ENCODE measurements around the gene HJV. TPM values are rescaled to one million over a fixed set of nuclear protein-coding genes. Genes with fewer than 3 reads are reported as not detected.
A peak's percentile ranks its signal among the peaks of the same experiment; 100 is the strongest.
"Not testable (repeated sequence)": the region's sequence is repeated elsewhere in the genome, so short reads cannot be mapped to it uniquely, and the experiment has no call there.

Gene HJV
- total RNA-seq, 1 experiment from 2014 or later = not detected

DNA sequence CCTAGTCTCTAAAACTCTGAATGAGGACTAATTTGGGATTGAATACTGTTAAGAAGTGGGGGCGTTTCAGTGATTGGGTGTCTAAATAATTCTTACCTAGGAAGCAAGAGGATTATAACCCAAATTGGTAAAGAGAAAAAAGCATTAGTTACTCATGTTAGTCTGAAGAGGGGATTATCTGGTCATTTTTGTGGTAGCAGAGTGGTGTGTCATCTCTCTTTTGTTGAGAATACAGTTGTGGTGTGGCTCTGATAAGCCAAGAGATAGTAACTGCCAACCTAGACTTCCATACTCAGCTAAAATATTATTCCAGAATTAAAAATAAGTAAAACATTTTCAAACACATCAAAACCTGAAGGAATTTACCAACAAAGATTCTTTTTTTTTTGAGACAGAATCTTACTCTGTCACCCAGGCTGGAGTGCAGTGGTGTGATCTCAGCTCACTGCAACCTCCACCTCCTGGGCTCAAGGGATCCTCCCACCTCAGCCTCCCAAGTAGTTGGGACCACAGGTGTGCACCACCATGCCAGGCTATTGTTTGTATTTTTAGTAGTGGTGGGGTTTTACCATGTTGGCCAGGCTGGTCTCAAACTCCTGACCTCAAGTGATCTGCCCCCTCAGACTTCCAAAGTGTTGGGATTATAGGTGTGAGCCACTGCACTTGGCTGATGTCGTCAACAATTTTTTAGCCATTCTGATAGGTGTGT lies 4.4 kb upstream of the HJV start:
- DNase-seq (ENCODE audit: low spot score); in situ Hi-C loops (cut with HindIII; ENCODE audit: low sequenced_read_pairs): not testable (repeated sequence)

GRCh38 chr1:146022403-146023127 lies 1.0 kb upstream of the HJV start:
- no peak for DNase-seq (ENCODE audit: low spot score)
- in situ Hi-C loops (cut with HindIII; ENCODE audit: low sequenced_read_pairs) = no loop called here

DNA sequence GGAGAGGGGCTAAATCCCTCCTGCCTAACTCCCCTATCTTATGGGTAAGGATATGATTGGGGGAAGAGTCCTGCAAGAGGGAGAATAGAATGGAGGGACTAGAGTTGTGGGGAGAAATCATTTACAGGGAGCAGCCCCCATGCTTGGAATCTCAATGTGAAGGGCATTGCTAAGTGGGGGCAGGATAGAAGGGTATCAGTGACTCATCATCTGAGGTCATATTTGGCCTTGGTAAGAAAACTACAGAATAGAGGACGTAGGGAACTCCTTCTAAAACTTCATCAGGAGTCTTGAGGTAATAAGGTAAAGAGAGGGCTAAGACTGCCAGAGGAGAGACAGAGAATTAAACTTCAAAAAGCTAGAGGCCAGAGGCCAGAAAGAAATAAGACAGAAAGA lies 487 bp downstream of the HJV start:
- DNase-seq (ENCODE audit: low spot score) = no peak
- in situ Hi-C loops (cut with HindIII; ENCODE audit: low sequenced_read_pairs) = no loop called here

DNA sequence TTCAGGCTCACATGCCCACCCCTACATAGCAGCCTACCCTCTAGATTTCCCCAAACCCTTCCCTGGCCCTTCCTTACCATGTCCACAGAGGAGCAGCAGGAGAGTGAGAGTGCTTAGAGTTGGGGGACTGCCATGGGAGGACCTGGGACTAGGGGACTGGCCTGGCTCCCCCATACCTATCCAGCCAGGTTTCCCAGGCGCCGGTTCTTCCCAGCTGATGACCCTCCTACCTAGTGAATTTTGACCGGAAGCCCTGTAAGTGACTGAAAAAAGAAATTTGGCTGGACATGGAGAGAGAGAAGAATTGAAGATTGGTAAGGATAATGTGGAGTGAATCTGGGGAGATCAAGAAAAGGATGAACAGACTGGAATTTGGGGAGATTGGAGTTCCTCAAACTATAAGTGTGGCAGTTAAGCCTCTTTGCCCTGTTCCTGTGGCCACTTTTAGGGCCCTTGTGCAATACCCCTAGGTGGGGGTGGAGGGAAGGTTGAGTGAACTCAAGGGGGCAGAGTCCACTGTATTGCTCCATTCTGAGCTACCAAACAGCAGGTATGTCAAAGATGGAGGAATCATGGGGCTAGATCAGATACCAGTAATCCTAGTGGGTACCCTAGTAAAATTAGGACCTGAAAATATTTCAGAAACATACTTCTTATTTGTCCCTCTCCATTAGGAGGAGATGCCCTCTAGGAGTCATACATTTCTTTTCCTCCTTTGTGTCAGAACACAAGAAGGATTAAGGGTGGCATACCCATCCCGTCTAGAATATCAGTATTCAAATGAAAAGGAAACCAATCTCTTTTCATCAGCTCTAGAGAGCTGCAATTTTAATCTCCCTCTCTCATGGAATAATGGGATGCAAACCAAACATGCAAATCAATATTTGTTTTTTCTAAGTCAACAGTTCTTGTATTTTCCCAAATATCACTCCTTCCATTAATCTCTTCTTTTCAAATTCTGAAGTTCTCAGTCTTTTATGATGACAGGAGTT lies 1.2 kb downstream of the HJV start:
- in situ Hi-C loops (cut with HindIII; ENCODE audit: low sequenced_read_pairs) = no loop called here
- DNase-seq (ENCODE audit: low spot score) = no peak

DNA sequence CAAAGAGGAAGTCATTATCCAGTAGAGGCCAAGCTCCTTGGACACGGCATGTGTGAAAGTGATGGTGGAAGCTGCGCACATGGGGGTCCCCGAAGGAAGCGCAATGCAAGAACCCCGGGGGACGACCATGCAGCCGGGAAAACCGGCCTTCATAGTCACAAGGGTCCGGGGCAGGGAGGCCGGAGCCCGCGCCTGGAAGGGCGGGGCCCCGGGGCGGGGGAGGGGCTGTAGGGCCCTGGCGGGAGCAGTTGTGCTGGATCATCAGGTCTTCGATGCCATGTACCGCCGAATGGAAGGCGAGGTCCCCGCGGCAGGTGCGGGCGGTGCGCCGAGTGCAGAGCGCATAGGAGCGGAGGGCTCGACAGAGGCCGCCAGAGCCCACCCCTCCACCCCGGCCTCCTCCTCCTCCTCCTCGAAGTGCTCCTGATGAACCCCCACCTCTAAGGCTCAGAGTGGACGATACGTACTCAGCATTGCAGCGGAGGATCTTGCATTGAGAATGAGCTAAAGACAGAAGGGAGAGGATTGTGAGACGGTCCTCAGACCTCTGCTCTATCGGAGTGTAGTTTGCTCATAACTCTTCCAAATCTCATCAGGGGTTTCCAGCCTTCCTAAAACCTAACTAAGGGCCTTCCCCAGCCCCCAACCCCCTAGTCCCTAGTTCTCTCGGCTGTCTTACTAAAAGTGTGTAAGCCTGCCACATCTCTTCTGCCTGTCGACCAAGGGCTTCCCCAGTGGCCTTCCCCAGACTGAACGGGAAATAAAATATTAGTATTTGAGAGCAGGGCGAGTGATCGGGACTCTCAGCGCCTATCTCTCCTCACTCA lies 2.1 kb downstream of the HJV start:
- no peak for DNase-seq (ENCODE audit: low spot score)
- in situ Hi-C loops (cut with HindIII; ENCODE audit: low sequenced_read_pairs) = no loop called here

DNA sequence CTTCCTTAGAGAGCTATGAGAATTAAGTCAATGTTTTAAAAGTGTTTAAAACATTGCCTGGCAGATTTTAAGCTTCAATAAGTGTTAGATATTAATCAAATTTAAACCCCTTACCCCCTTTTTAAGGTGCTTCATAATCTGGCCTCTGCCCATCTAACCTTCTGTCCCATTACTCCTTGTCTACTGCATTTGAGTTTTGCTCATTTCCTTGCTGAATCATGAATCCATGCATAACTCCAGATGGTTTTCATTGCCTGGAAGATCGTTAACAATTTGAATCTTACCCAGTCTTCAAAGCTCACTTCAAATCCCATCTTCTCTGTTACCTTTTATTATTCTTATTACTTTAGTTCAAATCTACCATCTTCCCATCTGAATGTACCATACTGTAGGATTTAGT lies 4.6 kb downstream of the HJV start:
- in situ Hi-C loops (cut with HindIII; ENCODE audit: low sequenced_read_pairs) = no loop called here
- no peak for DNase-seq (ENCODE audit: low spot score)

DNA sequence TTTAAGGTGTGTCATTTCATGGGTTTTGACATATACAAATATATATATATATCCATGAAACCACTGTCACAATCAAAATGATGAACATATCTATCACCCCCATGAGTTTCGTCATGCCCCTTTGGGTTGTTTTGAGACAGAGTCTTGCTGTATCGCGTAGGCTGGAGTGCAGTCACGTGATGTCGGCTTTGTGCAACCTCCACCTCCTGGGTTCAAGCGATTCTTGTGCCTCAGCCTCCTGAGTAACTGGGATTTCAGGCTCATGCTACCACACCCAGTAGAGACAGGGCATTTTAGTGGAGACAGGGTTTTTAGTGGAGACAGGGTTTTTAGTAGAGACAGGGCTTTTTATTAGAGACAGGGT lies 8.0 kb downstream of the HJV start:
- DNase-seq (ENCODE audit: low spot score) = no peak
- in situ Hi-C loops (cut with HindIII; ENCODE audit: low sequenced_read_pairs) = no loop called here

- DNase-seq (ENCODE audit: low spot score) = peak; percentile 75
- in situ Hi-C loops (cut with HindIII; ENCODE audit: low sequenced_read_pairs) = no loop called here
Observed at GRCh38 chr1:146012703-146013558, 8.6 kb downstream of the HJV start.

DNA sequence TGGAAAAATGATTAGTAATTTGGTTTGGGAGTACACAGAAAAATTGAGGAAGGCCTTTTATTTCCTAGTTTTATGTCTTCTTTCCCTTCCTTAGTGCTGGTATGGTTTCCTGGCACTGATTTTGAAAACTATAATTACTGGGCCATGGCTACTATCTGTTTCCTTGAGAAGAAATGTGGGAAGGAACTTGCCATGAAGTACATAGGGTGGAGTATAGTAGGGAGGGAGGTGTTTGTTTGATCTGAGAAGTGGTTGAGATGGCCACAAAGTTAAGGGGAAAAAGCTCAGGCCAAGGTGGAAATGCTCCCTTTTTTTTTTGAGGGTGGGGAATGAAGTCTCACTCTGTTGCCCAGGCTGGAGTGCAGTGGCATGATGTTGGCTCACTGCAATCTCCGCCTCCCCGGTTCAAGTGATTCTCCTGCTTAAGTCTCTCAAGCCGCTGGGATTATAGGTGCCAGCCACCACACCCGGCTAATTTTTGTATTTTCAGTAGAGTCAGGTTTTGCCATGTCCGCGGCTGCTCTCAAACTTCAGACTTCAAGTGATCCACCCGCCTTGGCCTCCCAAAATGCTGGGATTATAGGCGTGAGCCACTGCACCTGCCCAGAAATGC lies 11.3 kb downstream of the HJV start:
- no peak for DNase-seq (ENCODE audit: low spot score)
- in situ Hi-C loops (cut with HindIII; ENCODE audit: low sequenced_read_pairs) = no loop called here

DNA sequence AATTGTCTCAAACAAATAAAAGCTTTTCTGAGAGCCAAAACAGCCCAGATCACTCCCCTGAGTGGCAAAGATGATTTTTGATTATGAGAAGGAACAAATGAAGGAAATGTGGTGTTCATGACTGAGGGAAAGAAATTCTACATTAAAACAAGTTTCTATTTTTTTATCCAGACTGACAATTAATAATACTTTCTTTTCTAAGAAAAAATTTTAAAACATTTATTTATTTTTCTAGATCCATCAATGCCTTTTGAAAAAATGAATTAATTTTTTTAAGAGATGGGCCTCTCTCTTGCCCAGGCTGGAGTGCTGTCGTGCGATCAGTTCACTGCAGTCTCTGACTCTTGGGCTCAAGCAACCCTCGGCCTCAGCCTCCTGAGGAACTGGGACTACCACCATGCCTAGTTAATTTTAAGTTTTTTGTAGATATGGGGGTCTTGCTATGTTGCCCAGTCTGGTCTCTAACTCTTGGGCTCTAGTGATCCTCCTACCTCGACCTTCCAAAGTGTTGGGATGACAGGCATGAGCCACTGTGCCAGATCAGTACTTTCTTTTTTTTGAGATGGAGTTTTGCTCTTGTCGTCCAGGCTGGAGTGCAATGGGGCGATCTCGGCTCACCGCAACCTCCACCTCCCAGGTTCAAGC lies 13.9 kb downstream of the HJV start:
- in situ Hi-C loops (cut with HindIII; ENCODE audit: low sequenced_read_pairs) = no loop called here

DNA sequence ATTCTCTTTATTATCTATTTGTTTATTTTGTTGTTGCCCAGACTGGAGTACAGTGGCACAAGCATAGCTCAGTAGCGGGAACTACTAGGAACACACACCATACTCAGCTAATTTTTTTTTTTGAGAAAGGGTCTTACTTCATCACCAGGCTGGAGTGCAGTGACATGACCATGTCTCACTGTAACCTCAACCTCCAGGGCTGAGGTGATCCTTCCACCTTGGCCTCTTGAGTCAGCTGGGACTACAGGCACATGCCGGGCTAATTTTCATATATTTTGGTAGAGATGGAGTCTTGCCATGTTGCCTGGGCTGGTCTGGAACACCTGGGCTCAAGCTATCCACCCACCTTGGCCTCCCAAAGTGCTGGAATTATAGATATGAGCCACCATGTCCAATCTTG lies 19.8 kb downstream of the HJV start:
- DNase-seq (ENCODE audit: low spot score) = no peak
- in situ Hi-C loops (cut with HindIII; ENCODE audit: low sequenced_read_pairs) = no loop called here

More for the DNA sequence above, 13.9 kb downstream of the HJV start:
- DNase-seq (ENCODE audit: low spot score) = no peak

GRCh38 chr1:145999321-146000024 lies 22.1 kb downstream of the HJV start:
- in situ Hi-C loops (cut with HindIII; ENCODE audit: low sequenced_read_pairs) = no loop called here
- DNase-seq (ENCODE audit: low spot score) = peak; percentile 85

DNA sequence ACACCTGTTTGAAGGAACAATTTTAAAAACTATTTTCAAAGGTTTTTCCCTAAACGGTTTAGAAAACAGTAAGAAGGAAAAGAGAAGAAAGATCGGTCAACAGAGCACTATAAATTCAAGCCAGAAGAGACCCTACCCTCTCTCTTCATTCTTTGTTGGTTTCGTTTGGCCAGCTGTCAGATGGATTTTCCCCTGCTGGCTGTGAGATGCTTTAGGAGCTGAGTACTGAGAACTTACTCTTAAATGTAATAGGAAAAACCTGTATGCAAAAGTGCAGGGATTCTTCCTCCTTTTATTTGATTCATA lies 23.9 kb downstream of the HJV start:
- in situ Hi-C loops (cut with HindIII; ENCODE audit: low sequenced_read_pairs) = no loop called here
- peak; percentile 29 for DNase-seq (ENCODE audit: low spot score)

DNA sequence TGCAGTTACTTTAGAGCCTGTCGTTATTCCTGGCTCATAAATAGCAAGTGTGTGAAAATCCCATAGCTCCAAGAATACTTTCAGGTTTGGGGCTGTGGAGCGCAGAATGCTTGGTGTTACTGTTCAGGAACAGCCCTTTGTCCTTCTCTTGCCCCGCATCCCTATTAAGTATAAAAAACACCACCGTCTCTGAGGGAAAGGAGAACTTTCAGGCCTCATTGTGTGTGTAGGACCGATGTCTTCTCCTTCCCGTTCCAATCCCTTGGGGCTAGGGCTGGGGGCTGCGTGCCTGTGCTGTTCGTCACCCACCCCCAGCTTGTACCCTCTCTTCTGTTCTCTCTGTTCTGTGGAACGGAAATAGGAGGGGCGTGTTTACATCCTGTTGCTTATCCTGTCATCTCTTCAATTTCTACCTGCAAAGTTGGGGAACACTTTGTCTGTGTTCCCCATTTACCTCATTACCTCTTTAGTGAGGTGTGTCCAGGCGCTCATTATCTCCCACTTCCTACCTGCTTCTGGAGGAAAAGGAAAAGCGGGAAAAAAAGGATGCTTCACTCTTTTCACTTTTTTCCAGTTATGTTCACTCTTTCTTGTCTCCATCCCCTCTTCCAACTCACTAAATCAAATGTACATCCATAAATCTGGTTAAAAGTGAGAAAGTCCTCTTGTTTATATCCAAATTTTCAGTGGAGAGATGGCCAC lies 24.4 kb downstream of the HJV start:
- in situ Hi-C loops (cut with HindIII; ENCODE audit: low sequenced_read_pairs) = no loop called here
- DNase-seq (ENCODE audit: low spot score) = no peak

DNA sequence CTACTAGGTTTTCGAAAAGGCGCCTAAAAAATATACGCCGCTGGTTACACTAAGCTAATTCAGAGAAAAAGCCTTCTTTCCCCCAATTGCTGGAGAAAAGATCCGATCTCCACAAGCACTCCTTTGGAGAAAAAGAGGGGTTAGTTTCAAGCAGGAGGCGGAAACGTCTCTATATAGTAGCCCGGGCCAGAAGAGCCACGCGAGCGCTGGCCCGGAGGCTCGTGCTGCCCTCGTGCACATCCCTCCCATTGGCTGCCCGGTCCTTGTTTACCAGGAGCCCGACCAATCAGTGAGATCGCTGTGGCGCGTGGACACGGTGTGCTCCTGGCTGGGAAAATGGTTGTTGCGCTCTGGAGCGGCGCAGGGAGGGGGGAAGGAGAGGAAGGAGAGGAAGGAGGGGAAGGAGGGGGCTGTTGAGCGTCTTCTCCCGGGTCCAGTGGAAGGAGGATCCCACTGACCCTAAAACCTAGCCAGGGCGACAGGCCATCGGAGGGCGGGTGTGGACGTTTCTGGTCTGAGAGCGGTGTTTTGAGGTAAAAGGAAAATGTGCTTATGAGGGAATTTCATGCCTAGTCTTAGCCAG lies 25.0 kb downstream of the HJV start, which contains the start of gene TXNIP:
Gene TXNIP, minus strand, starts transcription at position 147 of the 583 bp plus-strand sequence. CDS start 313 bp downstream, outside the sequence.
- DNase-seq (ENCODE audit: low spot score) = peak; percentile 99
- in situ Hi-C loops (cut with HindIII; ENCODE audit: low sequenced_read_pairs) = no loop called here

GRCh38 chr1:145995964-145996432 lies 25.5 kb downstream of the HJV start:
- in situ Hi-C loops (cut with HindIII; ENCODE audit: low sequenced_read_pairs) = no loop called here
- peak; percentile 73 for DNase-seq (ENCODE audit: low spot score)

Measured in G401 (cell line).